Fibroblast of the aortic adventitia (primary cell): ENCODE measurements around the gene VPREB1. TPM values are rescaled to one million over a fixed set of nuclear protein-coding genes. Genes with fewer than 3 reads are reported as not detected.
"Not testable (repeated sequence)": the region's sequence is repeated elsewhere in the genome, so short reads cannot be mapped to it uniquely, and the experiment has no call there.

ENCODE experiments used
- DNase-seq: peaks from one replicate; pipeline ENCODE4 v3.0.0-alpha.2; 2010; ENCODE audit warnings: low read depth
- H3K4me3 ChIP-seq: 2 replicates; pipeline ENCODE4 v1.5.1; 2011; ENCODE audit warnings: low read depth, mild to moderate bottlenecking, control low read depth, low read length, moderate library complexity
- CTCF ChIP-seq: IDR thresholded peaks from 2 replicates; pipeline ENCODE4 v1.5.1; 2011; ENCODE audit warnings: mild to moderate bottlenecking, low read length, control low read depth, inconsistent platforms; ENCODE audit not compliant: insufficient read depth
- total RNA-seq: library from RNA; depleted of rRNA; stranded (reverse); fragments of >200 nt; gene quantifications from 2 replicates; pipeline ENCODE4 v1.2.3, GENCODE V29; 2012; ENCODE audit warnings: low replicate concordance

Gene VPREB1
- total RNA-seq, 1 donor, result not detected

- peak; percentile 80 for DNase-seq
- H3K4me3 ChIP-seq, result no peak overlapping the region
- TF ChIP-seq CTCF, result peak; percentile 84
Measured at GRCh38 chr22:22207845-22208564, 36.6 kb upstream of the VPREB1 start.

- TF ChIP-seq CTCF, result no peak
- DNase-seq, result no peak
- no peak overlapping the region for H3K4me3 ChIP-seq
Measured at GRCh38 chr22:22208652-22209051, 35.9 kb upstream of the VPREB1 start.

GRCh38 chr22:22209080-22209640 is 35.4 kb upstream of the VPREB1 start:
- not testable (repeated sequence) for DNase-seq, H3K4me3 ChIP-seq

DNA sequence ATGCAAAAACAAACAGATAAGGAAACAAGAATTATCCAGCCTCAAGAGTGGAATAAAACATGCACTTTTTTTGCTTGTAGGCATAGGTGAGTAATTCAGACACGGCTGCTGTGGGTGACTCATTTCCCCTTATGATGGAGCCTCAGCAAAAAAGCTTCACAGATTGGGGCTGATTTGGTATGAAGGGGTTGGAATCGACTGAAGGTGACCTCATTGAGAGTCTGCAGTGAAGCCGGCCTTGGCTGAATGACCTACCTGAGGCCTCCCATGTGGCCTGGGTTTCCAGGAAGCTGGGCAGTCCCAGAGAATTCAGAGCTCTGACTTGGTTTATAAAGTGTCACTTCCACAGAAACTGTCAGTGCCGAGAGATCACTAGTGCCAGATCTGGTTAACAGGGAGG is 34.2 kb upstream of the VPREB1 start:
- peak; percentile 71 for DNase-seq
- no peak overlapping the region for H3K4me3 ChIP-seq
- no peak for TF ChIP-seq CTCF

GRCh38 chr22:22210889-22211833 is 33.4 kb upstream of the VPREB1 start:
- no peak for DNase-seq
- TF ChIP-seq CTCF, result no peak
- H3K4me3 ChIP-seq, result no peak overlapping the region

DNA sequence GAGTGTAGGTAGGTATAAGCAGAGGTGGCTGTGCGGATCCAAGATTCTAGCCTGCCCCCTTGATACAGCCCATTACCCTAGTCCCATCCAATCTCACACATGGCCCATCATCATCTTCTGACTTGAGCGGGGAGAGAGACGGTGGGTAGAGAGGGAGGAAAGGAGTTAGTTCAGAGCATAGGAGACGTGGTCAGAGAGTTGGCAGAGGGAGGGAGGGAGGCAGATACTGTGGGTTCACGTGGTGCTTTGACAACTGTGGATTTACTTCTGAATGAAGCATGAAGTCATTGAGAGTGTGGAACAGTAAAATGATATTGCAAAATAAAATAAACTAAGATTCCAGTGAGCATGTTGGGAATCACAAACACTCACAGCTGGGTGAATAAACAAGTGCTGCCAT is 31.4 kb upstream of the VPREB1 start:
- no peak for TF ChIP-seq CTCF
- no peak overlapping the region for H3K4me3 ChIP-seq
- DNase-seq, result no peak

DNA sequence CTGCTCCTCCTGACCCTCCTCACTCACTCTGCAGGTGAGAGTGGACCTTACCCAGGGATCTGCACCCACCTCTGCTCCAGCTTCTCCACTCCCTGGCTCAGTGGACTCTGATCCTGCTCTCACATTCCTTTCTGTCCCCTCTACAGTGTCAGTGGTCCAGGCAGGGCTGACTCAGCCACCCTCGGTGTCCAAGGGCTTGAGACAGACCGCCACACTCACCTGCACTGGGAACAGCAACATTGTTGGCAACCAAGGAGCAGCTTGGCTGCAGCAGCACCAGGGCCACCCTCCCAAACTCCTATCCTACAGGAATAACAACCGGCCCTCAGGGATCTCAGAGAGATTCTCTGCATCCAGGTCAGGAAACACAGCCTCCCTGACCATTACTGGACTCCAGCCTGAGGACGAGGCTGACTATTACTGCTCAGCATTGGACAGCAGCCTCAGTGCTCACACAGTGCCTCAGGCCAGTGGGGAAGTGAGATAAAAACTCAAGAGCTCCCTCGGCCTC is 29.7 kb upstream of the VPREB1 start:
- no peak overlapping the region for H3K4me3 ChIP-seq
- no peak for TF ChIP-seq CTCF
- no peak for DNase-seq
